Psoas muscle (tissue), 8 donors: ENCODE data around the gene CXorf58. TPM values are rescaled to one million over a fixed set of nuclear protein-coding genes. Genes with fewer than 3 reads are reported as not detected.
"Not testable (repeated sequence)": the region's sequence is repeated elsewhere in the genome, so short reads cannot be mapped to it uniquely, and the experiment has no call there.

Experiments
- ATAC-seq, 4 donors: fragments of 200-7000 bp; cut with Tn5 transposase; one replicate each; pipeline ENCODE4 v1.9.1; 2020; ENCODE audit warnings: moderate library complexity in 3 of 4, mild to moderate bottlenecking in 2 of 4
- DNase-seq, 2 donors: peaks; one replicate each; pipeline ENCODE4 v3.0.0-alpha.2; 2020
- H3K27ac ChIP-seq: fragments of 200-600 bp; one replicate; pipeline ENCODE4 v1.8.0; 2022
- H3K27me3 ChIP-seq, 3 donors: fragments of 200-600 bp in 1 of 3; one replicate each; pipeline versions ENCODE4 v1.6.1 to v1.8.0; 2013 to 2022; ENCODE audit warnings: low read length in 2 of 3, mild to moderate bottlenecking in 2 of 3, moderate library complexity in 1 of 3; ENCODE audit not compliant: insufficient read depth in 3 of 3
- H3K36me3 ChIP-seq, 2 donors: fragments of 200-600 bp in 1 of 2; one replicate each; pipeline versions ENCODE4 v1.6.1 to v1.8.0; 2013 to 2022; ENCODE audit warnings: low read depth in 1 of 2, mild to moderate bottlenecking in 1 of 2, moderate library complexity in 1 of 2; ENCODE audit not compliant: insufficient read depth in 1 of 2
- H3K4me1 ChIP-seq: fragments of 200-600 bp; one replicate; pipeline ENCODE4 v1.8.0; 2022
- H3K4me3 ChIP-seq: fragments of 200-600 bp; one replicate; pipeline ENCODE4 v1.8.0; 2022; ENCODE audit warnings: mild to moderate bottlenecking
- H3K9me3 ChIP-seq: fragments of 200-600 bp; one replicate; pipeline ENCODE4 v1.8.0; 2022
- WGBS, 3 donors: extraction: QIAGEN DNeasy Blood & Tissue Kit; methylation state at CpG; one replicate each; pipeline versions ENCODE4 v1.1.6 to v1.1.7; 2013; 5-methylcytosine and 5-hydroxymethylcytosine counted together
- intact Hi-C, 2 donors: fragments of 100-400 bp; cut with DNase I; formaldehyde crosslinking; loops; one replicate each; pipeline versions ENCODE4 v1.11.0 to v1.14.2; 2022
- polyA plus RNA-seq, 3 donors: library from polyadenylated mRNA; stranded (reverse); fragments of 200-250 nt; gene quantifications; one replicate each; pipeline ENCODE4 v1.2.3, GENCODE V29; 2013
- total RNA-seq, 4 donors: library from RNA; stranded (reverse); fragmentation: NEBNext Ultra II Directional in 2 of 4; extraction: Animal tissue kit (Norgen Biotek cat#: 25700) in 2 of 4; gene quantifications; one replicate each; pipeline versions ENCODE4 v1.2.1 to v1.2.4, GENCODE V29; 2021 to 2023
- TF ChIP-seq, protein P1 (sequence below): fragments of 200-600 bp; IDR thresholded peaks from one replicate; pipeline ENCODE4 v1.8.0; 2022; ENCODE audit warnings: antibody characterized with exemption
- donor health status: healthy with polysubstance abuse.
- donor health status: DM: no; HTN: no; CAD: no; lungs with moderate emphysema.
- donor health status: Bipolar disorder and iron deficiency.
- donor health status: healthy.
- donor health status: DM: yes; HTN: yes; CAD: no.
- donor health status: DM: no; HTN: no; CAD: no.
- donor health status: DM: no; HTN: no; CAD: no.
- donor health status: DM: yes; HTN: yes; CAD: no.

Gene CXorf58
- total and polyA plus RNA-seq, 7 donors = 0.08 to 0.50 (median 0.17) TPM; not detected in 2

DNA sequence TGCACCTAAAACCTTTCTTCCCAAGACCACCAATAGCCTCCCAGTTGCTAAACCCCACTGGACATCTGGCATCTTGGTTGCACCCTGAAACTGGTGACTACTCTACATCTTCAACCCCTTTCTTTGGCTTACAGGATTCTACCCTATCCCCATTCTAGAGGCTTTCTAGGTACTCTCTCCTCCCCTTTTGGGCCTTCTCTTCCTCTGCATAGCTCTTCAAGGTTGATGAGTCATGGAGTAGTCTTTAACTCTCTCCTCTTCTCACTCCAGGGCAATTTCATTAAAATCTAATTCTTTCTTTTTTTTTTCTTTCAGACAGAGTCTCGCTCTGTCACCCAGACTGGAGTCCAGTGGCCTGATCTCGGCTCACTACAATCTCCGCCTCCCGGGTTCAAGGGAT, 16.9 kb upstream of the CXorf58 start:
- TF ChIP-seq, protein P1, sequence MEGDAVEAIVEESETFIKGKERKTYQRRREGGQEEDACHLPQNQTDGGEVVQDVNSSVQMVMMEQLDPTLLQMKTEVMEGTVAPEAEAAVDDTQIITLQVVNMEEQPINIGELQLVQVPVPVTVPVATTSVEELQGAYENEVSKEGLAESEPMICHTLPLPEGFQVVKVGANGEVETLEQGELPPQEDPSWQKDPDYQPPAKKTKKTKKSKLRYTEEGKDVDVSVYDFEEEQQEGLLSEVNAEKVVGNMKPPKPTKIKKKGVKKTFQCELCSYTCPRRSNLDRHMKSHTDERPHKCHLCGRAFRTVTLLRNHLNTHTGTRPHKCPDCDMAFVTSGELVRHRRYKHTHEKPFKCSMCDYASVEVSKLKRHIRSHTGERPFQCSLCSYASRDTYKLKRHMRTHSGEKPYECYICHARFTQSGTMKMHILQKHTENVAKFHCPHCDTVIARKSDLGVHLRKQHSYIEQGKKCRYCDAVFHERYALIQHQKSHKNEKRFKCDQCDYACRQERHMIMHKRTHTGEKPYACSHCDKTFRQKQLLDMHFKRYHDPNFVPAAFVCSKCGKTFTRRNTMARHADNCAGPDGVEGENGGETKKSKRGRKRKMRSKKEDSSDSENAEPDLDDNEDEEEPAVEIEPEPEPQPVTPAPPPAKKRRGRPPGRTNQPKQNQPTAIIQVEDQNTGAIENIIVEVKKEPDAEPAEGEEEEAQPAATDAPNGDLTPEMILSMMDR = no peak
- Histone ChIP-seq H3K9me3 (no peaks in the 10 kb centered on the region), H3K36me3 (no peaks in the 10 kb centered on the region), H3K4me3 (no peak overlapping the region), H3K4me1 (no peaks in the 10 kb centered on the region), H3K27ac (no peak overlapping the region), H3K27me3 (no peaks in the 10 kb centered on the region)
- ATAC-seq (no peak), DNase-seq (no peak)
- intact Hi-C loops = no loop called here
- 88 to 100% (median 97%) methylated on average over 4 of the region's 4 CpGs for WGBS, 3 donors

DNA sequence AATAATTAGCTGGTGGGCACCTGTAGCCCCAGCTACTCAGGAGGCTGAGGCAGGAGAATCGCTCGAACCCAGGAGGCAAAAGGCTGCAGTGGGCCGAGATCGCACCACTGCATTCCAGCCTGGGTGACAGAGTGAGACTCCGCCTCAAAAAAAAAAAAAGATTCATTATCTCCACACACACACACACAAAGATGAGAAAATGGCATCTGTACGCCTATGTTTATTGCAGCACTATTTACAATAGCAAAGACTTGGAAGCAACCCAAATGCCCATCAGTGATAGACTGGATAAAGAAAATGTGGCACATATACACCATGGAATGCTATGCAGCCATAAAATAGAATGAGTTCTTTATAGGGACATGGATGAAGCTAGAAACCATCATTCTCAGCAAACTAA, 12.8 kb upstream of the CXorf58 start:
- H3K4me3 ChIP-seq, DNase-seq, intact Hi-C loops, H3K27ac ChIP-seq, ATAC-seq, H3K9me3 ChIP-seq, H3K36me3 ChIP-seq, H3K27me3 ChIP-seq: not testable (repeated sequence)
- peaks cover 12% of the 10 kb centered on the region for H3K4me1 ChIP-seq
- WGBS, 3 donors = 93 to 98% (median 96%) methylated on average over 5 to 6 of the region's 6 CpGs

DNA sequence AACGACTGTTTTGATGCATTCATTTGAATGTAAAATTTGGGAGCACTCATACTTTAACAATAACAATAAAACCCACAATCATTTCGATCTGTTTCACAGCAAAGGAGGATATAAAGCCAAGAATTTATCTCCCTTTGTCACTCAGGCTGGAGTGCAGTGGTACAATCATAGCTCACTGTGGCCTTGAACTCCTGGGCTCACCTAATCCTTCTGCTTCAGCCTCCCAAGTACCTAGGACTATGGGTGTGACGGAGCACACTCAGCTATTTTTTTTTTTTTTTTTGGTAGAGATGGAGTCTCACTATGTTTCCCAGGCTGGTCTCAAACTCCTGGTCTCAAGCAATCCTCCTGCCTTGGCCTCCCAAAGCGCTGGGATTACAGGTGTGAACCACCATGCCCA, 11.3 kb upstream of the CXorf58 start:
- intact Hi-C loops, H3K27me3 ChIP-seq, H3K4me3 ChIP-seq, H3K36me3 ChIP-seq, ATAC-seq, H3K9me3 ChIP-seq, H3K27ac ChIP-seq, DNase-seq: not testable (repeated sequence)
- 55 to 94% (median 92%) methylated on average over 4 of the region's 4 CpGs for WGBS, 3 donors
- peaks cover 14% of the 10 kb centered on the region for H3K4me1 ChIP-seq

DNA sequence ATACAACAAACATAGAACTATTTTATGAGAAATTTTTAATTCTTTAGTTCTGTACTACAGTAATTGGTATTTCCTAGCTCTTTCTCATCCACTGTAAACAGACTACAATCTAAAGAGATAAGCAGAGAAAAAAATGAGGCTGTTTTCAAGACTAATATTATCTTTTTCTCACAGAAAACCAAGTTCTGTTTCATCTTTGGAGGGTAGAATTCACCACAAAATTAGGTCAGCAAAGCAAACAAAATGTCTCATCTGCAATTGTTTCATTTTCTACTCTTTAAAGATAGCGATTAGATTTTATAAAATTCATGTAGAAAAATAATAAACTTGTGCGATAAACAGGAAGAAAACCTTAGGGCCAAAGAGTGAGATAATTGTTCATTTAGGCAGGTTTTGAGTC, 10.8 kb upstream of the CXorf58 start:
- Histone ChIP-seq H3K27ac (no peak overlapping the region), H3K4me3 (no peak overlapping the region), H3K4me1 (peaks cover 15% of the 10 kb centered on the region), H3K36me3 (no peaks in the 10 kb centered on the region), H3K27me3 (no peaks in the 10 kb centered on the region), H3K9me3 (no peaks in the 10 kb centered on the region)
- TF ChIP-seq, protein P1 = no peak
- intact Hi-C loops = no loop called here
- ATAC-seq (no peak), DNase-seq (no peak)
- WGBS, 3 donors = 69 to 83% (median 81%) methylated on average over 2 of the region's 2 CpGs

DNA sequence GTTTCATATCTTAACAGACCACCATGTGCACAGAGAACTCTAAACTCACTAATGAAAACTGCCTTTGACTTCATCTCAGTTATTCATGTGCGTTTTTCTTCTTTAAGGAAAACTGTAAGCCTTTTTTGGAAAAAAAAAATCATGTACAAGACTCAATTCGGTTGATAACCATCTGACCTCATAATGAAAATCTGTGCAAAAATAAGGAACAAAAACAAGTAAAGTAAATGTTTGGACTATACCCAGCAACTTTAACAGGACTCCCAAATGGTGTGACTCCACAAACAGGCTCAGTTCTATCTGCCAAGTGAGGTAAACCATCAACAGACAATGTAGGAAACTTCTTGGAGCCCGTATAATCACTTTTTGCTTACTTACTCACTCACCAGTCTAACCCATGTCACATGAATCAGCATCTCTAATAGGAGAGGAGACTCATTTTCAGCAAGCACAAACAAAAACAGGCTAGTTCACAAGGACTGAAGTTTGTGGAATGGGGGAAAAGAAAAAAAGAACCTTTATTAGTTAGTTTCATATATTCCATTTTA, 9.3 kb upstream of the CXorf58 start:
- 59 to 67% (median 65%) methylated on average over 3 of the region's 3 CpGs for WGBS, 3 donors
- Histone ChIP-seq H3K4me3 (no peak overlapping the region), H3K27me3 (no peaks in the 10 kb centered on the region), H3K9me3 (no peaks in the 10 kb centered on the region), H3K4me1 (peaks cover 19% of the 10 kb centered on the region), H3K36me3 (no peaks in the 10 kb centered on the region), H3K27ac (peak overlapping the region; percentile 71)
- intact Hi-C loops = no loop called here
- TF ChIP-seq, protein P1 = no peak
- no peak for ATAC-seq
- no peak for DNase-seq
